Type B pancreatic cell (in vitro differentiated cells): Measurements from ENCODE around the gene ANO5. TPM values are rescaled to one million over a fixed set of nuclear protein-coding genes. Genes with fewer than 3 reads are reported as not detected.
A peak's percentile ranks its signal among the peaks of the same experiment; 100 is the strongest.
"Not testable (repeated sequence)": the region's sequence is repeated elsewhere in the genome, so short reads cannot be mapped to it uniquely, and the experiment has no call there.

Experiments used
- DNase-seq: peaks from one replicate; pipeline ENCODE4 v3.0.0; 2021; ENCODE audit warnings: mixed read lengths; ENCODE audit not compliant: unreplicated experiment; ENCODE audit errors: extremely low spot score
- H3K27ac Mint-ChIP-seq: 2 replicates; pipeline ENCODE4 v1.8.0; 2021; ENCODE audit warnings: mild to moderate bottlenecking, mixed read lengths
- H3K27me3 Mint-ChIP-seq: 2 replicates; pipeline ENCODE4 v1.8.0; 2021; ENCODE audit warnings: mixed read lengths
- H3K36me3 Mint-ChIP-seq: 2 replicates; pipeline ENCODE4 v1.8.0; 2021; ENCODE audit warnings: mixed read lengths
- H3K4me1 Mint-ChIP-seq: one replicate; pipeline ENCODE4 v1.8.0; 2021; ENCODE audit warnings: mixed read lengths; ENCODE audit not compliant: unreplicated experiment
- H3K4me3 Mint-ChIP-seq: 2 replicates; pipeline ENCODE4 v1.8.0; 2021; ENCODE audit warnings: mild to moderate bottlenecking, mixed read lengths
- H3K9me3 Mint-ChIP-seq: 2 replicates; pipeline ENCODE4 v1.8.0; 2021; ENCODE audit warnings: mixed read lengths
- total RNA-seq: library from RNA; stranded (reverse); gene quantifications from 2 replicates; pipeline ENCODE4 v1.2.1, GENCODE V29; 2021; ENCODE audit warnings: low replicate concordance
- TF ChIP-seq, protein P1 (sequence below): fragments of 200-600 bp; sonication (generic); conservative IDR thresholded peaks from 2 replicates; pipeline ENCODE4 v1.5.0; 2021; ENCODE audit warnings: antibody characterized with exemption, mild to moderate bottlenecking

The ANO5 gene
- total RNA-seq, 1 donor from 2014 or later: 4.1 TPM

GRCh38 chr11:22273781-22274180 is 80.9 kb downstream of the ANO5 start:
- H3K36me3 Mint-ChIP-seq: no peaks in the 10 kb centered on the region

DNA sequence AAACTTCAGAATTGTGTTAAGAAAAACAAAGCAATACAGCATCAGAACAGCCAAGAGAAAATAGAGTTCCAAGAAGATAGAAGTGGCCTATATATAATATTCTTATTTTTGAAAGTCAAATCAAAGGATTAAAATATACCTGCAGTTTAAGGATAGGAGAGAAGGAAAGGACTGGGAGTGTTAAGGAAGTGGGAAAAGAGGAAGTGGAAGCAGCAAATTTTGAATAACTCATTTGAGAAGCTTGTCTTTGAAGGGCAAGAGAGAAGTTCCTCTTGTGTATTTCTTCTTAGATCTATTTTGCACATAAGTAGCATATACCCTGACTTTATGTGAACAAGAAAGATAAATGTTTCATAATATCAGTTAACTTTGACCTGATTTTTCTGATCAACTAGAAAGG is 82.7 kb downstream of the ANO5 start:
- Mint-ChIP-seq H3K4me3 (no peak overlapping the region), H3K36me3 (no peaks in the 10 kb centered on the region), H3K27ac (no peak overlapping the region), H3K27me3 (no peaks in the 10 kb centered on the region), H3K9me3 (no peaks in the 10 kb centered on the region), H3K4me1 (peaks cover 5% of the 10 kb centered on the region)
- TF ChIP-seq, protein P1, sequence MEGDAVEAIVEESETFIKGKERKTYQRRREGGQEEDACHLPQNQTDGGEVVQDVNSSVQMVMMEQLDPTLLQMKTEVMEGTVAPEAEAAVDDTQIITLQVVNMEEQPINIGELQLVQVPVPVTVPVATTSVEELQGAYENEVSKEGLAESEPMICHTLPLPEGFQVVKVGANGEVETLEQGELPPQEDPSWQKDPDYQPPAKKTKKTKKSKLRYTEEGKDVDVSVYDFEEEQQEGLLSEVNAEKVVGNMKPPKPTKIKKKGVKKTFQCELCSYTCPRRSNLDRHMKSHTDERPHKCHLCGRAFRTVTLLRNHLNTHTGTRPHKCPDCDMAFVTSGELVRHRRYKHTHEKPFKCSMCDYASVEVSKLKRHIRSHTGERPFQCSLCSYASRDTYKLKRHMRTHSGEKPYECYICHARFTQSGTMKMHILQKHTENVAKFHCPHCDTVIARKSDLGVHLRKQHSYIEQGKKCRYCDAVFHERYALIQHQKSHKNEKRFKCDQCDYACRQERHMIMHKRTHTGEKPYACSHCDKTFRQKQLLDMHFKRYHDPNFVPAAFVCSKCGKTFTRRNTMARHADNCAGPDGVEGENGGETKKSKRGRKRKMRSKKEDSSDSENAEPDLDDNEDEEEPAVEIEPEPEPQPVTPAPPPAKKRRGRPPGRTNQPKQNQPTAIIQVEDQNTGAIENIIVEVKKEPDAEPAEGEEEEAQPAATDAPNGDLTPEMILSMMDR: no peak
- DNase-seq: no peak

More at GRCh38 chr11:22273781-22274180, 80.9 kb downstream of the ANO5 start:
- H3K27ac Mint-ChIP-seq: no peak overlapping the region
- H3K27me3 Mint-ChIP-seq: no peaks in the 10 kb centered on the region
- no peak overlapping the region for H3K4me3 Mint-ChIP-seq
- TF ChIP-seq, protein P1: no peak
- no peak for DNase-seq
- peaks cover 5% of the 10 kb centered on the region for H3K4me1 Mint-ChIP-seq
- H3K9me3 Mint-ChIP-seq: no peaks in the 10 kb centered on the region

DNA sequence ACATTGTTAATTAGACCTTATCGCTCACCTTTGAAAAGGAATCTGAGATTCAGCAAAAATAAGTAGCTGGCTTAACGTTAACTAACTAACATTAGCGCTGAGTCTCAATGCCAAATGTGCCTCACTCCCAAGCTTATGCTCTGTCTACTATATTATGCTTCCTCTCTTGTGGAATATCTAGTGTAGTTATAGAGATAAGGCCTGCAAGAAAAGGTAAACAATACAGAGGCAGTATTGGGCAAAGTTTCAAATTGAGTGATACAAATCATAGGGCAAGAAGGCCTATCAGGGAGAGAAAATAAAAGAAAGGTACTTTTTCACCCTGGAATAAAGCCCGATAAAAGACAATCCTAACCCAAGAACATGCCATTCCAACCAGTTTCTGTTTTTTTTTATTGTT is 83.7 kb downstream of the ANO5 start:
- Mint-ChIP-seq H3K4me3 (no peak overlapping the region), H3K27me3 (no peaks in the 10 kb centered on the region), H3K27ac (no peak overlapping the region), H3K4me1 (peaks cover 5% of the 10 kb centered on the region), H3K9me3 (no peaks in the 10 kb centered on the region), H3K36me3 (no peaks in the 10 kb centered on the region)
- TF ChIP-seq, protein P1: no peak
- DNase-seq: no peak

GRCh38 chr11:22284991-22285390 is 92.1 kb downstream of the ANO5 start:
- DNase-seq, H3K36me3 Mint-ChIP-seq, H3K4me3 Mint-ChIP-seq, H3K9me3 Mint-ChIP-seq, H3K4me1 Mint-ChIP-seq, H3K27ac Mint-ChIP-seq, H3K27me3 Mint-ChIP-seq: not testable (repeated sequence)

DNA sequence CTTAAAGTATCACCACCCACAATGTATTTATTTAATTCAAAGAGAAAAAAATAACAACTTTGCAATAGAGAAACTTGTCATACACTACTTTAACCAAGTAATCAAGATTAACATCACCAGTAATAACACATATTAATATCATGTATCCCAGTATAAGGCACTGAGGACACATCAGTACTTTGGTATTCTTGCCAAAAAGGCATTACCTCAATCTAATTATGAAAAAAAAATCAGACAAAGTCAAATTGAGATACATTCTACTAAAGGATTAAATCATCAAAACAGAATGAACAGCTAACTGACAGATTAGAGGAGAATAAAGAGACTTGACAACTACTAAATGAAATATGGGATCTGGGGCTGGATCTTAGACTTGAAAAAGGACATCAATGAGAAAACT is 109.5 kb downstream of the ANO5 start:
- Mint-ChIP-seq H3K9me3 (no peaks in the 10 kb centered on the region), H3K36me3 (no peaks in the 10 kb centered on the region), H3K4me3 (no peak overlapping the region), H3K27me3 (peaks cover 12% of the 10 kb centered on the region), H3K27ac (no peak overlapping the region), H3K4me1 (no peaks in the 10 kb centered on the region)
- DNase-seq: no peak
- TF ChIP-seq, protein P1: no peak

GRCh38 chr11:22304337-22304961 is 111.6 kb downstream of the ANO5 start:
- no peak for DNase-seq
- H3K36me3 Mint-ChIP-seq: no peaks in the 10 kb centered on the region
- TF ChIP-seq, protein P1: peak; percentile 85
- no peaks in the 10 kb centered on the region for H3K4me1 Mint-ChIP-seq
- H3K27ac Mint-ChIP-seq: no peak overlapping the region
- no peaks in the 10 kb centered on the region for H3K9me3 Mint-ChIP-seq
- H3K4me3 Mint-ChIP-seq: no peak overlapping the region
- peaks cover 12% of the 10 kb centered on the region for H3K27me3 Mint-ChIP-seq
